Smooth muscle cell (in vitro differentiated cells): Measurements from ENCODE around the gene ANKZF1. TPM values are rescaled to one million over a fixed set of nuclear protein-coding genes. Genes with fewer than 3 reads are reported as not detected.

Experiments
- DNase-seq: peaks from one replicate; lab custom pipeline; 2025; ENCODE audit not compliant: unreplicated experiment; lab: John Stamatoyannopoulos, UW
- H2AFZ ChIP-seq: fragments of 200-600 bp; sonication (generic); 2 replicates; pipeline ENCODE4 v1.6.0; 2016; ENCODE audit warnings: antibody characterized with exemption, low read depth, mild to moderate bottlenecking
- H3F3A ChIP-seq: fragments of 200-600 bp; sonication (generic); 2 replicates; pipeline ENCODE4 v1.6.0; 2017; ENCODE audit warnings: antibody characterized with exemption, low read depth
- H3K27ac ChIP-seq: fragments of 200-600 bp; sonication (generic); 2 replicates; pipeline ENCODE4 v1.5.1; 2016; ENCODE audit warnings: low read depth, mild to moderate bottlenecking
- H3K27me3 ChIP-seq: fragments of 200-600 bp; sonication (generic); 2 replicates; pipeline ENCODE4 v1.6.1; 2016; ENCODE audit warnings: low read depth, mild to moderate bottlenecking
- H3K36me3 ChIP-seq: fragments of 200-600 bp; sonication (generic); 2 replicates; pipeline ENCODE4 v1.5.1; 2016; ENCODE audit warnings: low read depth
- H3K4me1 ChIP-seq: fragments of 200-600 bp; sonication (generic); 2 replicates; pipeline ENCODE4 v1.5.1; 2016; ENCODE audit warnings: low read depth
- H3K4me2 ChIP-seq: fragments of 200-600 bp; sonication (generic); 2 replicates; pipeline ENCODE4 v1.6.0; 2016; ENCODE audit warnings: mild to moderate bottlenecking
- H3K4me3 ChIP-seq: fragments of 200-600 bp; sonication (generic); 2 replicates; pipeline ENCODE4 v1.5.1; 2016; ENCODE audit warnings: mild to moderate bottlenecking
- H3K79me2 ChIP-seq: fragments of 200-600 bp; sonication (generic); 2 replicates; pipeline ENCODE4 v1.6.0; 2016; ENCODE audit warnings: low read depth, mild to moderate bottlenecking
- H3K9ac ChIP-seq: fragments of 200-600 bp; sonication (generic); 2 replicates; pipeline ENCODE4 v1.6.0; 2016; ENCODE audit warnings: low read depth
- H3K9me3 ChIP-seq: fragments of 200-600 bp; sonication (generic); replicated peaks from 2 replicates; pipeline ENCODE4 v1.5.1; 2016; ENCODE audit warnings: low read depth
- H4K20me1 ChIP-seq: fragments of 200-600 bp; sonication (generic); 2 replicates; pipeline ENCODE4 v1.6.0; 2016; ENCODE audit warnings: low read depth
- CTCF ChIP-seq: fragments of 200-600 bp; sonication (generic); IDR thresholded peaks from 2 replicates; pipeline ENCODE4 v1.5.1; 2017; ENCODE audit warnings: borderline replicate concordance, mild to moderate bottlenecking, antibody characterized with exemption; ENCODE audit not compliant: insufficient read depth, poor library complexity, severe bottlenecking
- WGBS: methylation state at CpG from one replicate; pipeline ENCODE4 v1.1.7; 2016; ENCODE audit warnings: low lambda C conversion rate; 5-methylcytosine and 5-hydroxymethylcytosine counted together
- polyA plus RNA-seq: library from polyadenylated mRNA; unstranded; fragments of >200 nt; fragmentation: Nextera tagmentation; extraction: Ambion mirVana; gene quantifications from 2 replicates; pipeline ENCODE4 v1.2.1, GENCODE V29; 2016
- total RNA-seq: library from RNA; depleted of rRNA; stranded (reverse); fragments of >200 nt; gene quantifications from 2 replicates; pipeline ENCODE4 v1.2.3, GENCODE V29; 2014

ANKZF1 gene
- 35.1 and 52.6 TPM in 2 replicates for total RNA-seq
- 31.7 and 60.5 TPM in 2 replicates for polyA plus RNA-seq

GRCh38 chr2:219229305-219230058, at the start of gene ANKZF1, which contains the start of gene ATG9A:
ANKZF1 (plus strand) TSS chr2:219229806; CDS start chr2:219230258, 452 bp downstream.
ATG9A (minus strand) TSS chr2:219229636; CDS start chr2:219228024, 1,612 bp downstream.
- H3K36me3 ChIP-seq, result peaks cover 19% of the 10 kb centered on the region
- H3K4me3 ChIP-seq, result peak within 1 kb of the TSS; percentile 99
- peaks cover 8% of the 10 kb centered on the region for H4K20me1 ChIP-seq
- peak within 1 kb of the TSS; percentile 96 for H3K27ac ChIP-seq
- no peaks in the 10 kb centered on the region for H3K27me3 ChIP-seq
- H3K4me1 ChIP-seq, result peaks cover 18% of the 10 kb centered on the region
- peak within 1 kb of the TSS; percentile 50 for H2AFZ ChIP-seq
- H3K4me2 ChIP-seq, result peak within 1 kb of the TSS; percentile 99
- H3K9me3 ChIP-seq, result no peaks in the 10 kb centered on the region
- peak within 1 kb of the TSS; percentile 96 for H3K9ac ChIP-seq
- H3F3A ChIP-seq, result peaks cover 7% of the 10 kb centered on the region
- H3K79me2 ChIP-seq, result peaks cover 46% of the 10 kb centered on the region
- no peak for TF ChIP-seq CTCF
- 1% methylated on average over 56 of the region's 80 CpGs for WGBS
- peak; percentile 87 for DNase-seq

DNA sequence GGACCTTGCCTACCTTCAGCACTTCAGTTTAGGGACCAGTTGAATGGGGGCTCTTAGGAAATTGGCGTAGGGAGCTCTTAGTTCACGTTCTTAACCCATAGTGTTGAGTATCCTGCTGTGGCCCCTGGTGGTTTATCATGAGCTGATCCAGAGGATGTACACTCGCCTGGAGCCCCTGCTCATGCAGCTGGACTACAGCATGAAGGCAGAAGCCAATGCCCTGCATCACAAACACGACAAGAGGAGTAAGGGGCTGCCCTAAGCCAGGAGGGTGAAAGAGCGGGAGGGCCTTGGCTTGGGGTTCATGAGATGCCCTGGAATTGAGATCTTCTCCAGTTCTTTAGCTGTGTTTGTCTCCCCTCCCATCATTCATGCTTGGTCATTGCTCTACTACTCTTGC, 48.6 kb upstream of the ANKZF1 start:
- Histone ChIP-seq H3K4me3 (no peak overlapping the region), H3K79me2 (peaks cover 14% of the 10 kb centered on the region), H3K36me3 (no peaks in the 10 kb centered on the region), H3K27ac (no peak overlapping the region), H3K27me3 (no peaks in the 10 kb centered on the region), H3F3A (no peaks in the 10 kb centered on the region), H3K9me3 (no peaks in the 10 kb centered on the region), H3K4me1 (peaks cover 1% of the 10 kb centered on the region), H3K4me2 (no peak overlapping the region), H4K20me1 (peaks cover 7% of the 10 kb centered on the region), H3K9ac (no peak overlapping the region), H2AFZ (no peak overlapping the region)
- TF ChIP-seq CTCF, result no peak
- DNase-seq, result no peak
- WGBS, result 90% methylated on average over 5 of the region's 5 CpGs

DNA sequence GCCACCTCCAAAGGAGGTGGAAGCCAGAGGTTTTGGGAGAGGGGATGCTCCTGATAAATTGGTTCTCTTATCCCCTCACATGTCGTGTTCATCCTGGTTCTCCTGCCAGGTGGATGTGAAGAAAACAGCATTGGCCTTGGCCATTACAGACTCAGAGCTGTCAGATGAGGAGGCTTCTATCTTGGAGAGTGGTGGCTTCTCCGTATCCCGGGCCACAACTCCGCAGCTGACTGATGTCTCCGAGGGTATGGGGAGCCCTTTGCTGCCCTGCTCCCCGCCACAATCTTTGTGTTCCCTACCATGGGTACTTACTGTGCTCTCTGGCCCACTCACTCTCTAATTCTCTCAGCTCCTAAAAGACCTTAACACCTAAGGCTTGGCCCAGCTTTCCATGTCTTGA, 48.1 kb upstream of the ANKZF1 start:
- Histone ChIP-seq H3F3A (no peaks in the 10 kb centered on the region), H3K9ac (no peak overlapping the region), H3K4me3 (no peak overlapping the region), H3K4me1 (no peaks in the 10 kb centered on the region), H3K27me3 (no peaks in the 10 kb centered on the region), H3K27ac (no peak overlapping the region), H3K4me2 (no peak overlapping the region), H3K9me3 (no peaks in the 10 kb centered on the region), H4K20me1 (peaks cover 7% of the 10 kb centered on the region), H3K36me3 (no peaks in the 10 kb centered on the region), H2AFZ (no peak overlapping the region), H3K79me2 (peaks cover 14% of the 10 kb centered on the region)
- 92% methylated on average over 6 of the region's 6 CpGs for WGBS
- TF ChIP-seq CTCF, result no peak
- DNase-seq, result no peak
